GM12878 (cell line): ENCODE results near the gene ISY1.

Experiments used
- POLR2A ChIP-seq: IDR thresholded peaks from 2 replicates; pipeline ENCODE4 v1.6.1; 2011; ENCODE audit warnings: low read depth, mild to moderate bottlenecking, low read length
- TAF1 ChIP-seq: IDR thresholded peaks from 2 replicates; pipeline ENCODE4 v1.6.1; 2011; ENCODE audit warnings: mild to moderate bottlenecking, low read depth, low read length, borderline replicate concordance
- YY1 ChIP-seq: IDR thresholded peaks from 2 replicates; pipeline ENCODE4 v1.6.1; 2011; ENCODE audit warnings: low read depth, mild to moderate bottlenecking, low read length

DNA sequence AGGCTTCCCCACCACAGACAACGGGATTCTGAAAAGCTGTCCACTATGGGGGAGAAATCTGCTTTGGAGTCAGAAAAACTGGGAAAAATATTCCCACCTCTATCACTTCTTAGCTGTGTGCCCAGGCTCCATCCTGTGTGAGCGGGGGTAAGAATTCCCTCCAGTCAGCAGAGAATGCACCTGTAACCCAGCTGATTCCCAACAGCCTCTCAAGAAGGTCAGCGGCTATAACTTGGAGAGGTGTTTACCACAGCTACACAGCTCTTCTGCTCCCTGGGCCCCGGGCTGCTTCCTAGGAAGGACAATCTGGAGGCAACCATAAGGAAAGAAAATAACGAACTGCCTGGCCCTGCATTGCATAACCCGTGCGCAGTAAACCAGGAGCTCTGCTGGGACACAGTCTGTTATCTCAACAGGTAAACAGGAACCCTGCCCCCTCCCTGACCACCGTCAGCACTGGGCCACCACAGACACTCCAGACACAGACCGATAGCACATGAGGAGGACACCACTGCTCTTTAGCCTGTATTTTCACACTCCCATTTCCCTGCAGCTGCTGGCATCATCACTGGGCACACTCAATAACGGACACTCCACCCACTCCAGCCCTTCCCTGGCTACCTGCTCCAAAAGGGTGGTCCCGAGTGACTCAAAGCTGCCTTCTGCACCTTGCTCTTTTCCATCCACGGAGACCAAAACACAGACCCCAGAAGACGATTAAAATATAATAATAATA is 41.3 kb downstream of the ISY1 start:
- TF ChIP-seq YY1: no peak
- TF ChIP-seq POLR2A: no peak
- TF ChIP-seq TAF1: no peak
